GM12872 (cell line): Measurements from ENCODE around the gene TSPO.

ENCODE experiments used
- CTCF ChIP-seq: IDR thresholded peaks from 3 replicates; pipeline ENCODE4 v1.5.1; 2011; ENCODE audit warnings: low read depth, mild to moderate bottlenecking, low read length, moderate library complexity; ENCODE audit not compliant: insufficient read depth

The TSPO gene

GRCh38 chr22:43151251-43152002 is at the start of gene TSPO:
Gene TSPO (plus strand): TSS chr22:43151559. CDS start chr22:43159239, 7,680 bp downstream.
- no peak for TF ChIP-seq CTCF

GRCh38 chr22:43106302-43106701 is 45.1 kb upstream of the TSPO start:
- TF ChIP-seq CTCF, result no peak

- TF ChIP-seq CTCF, result no peak
These were observed 41.8 kb upstream of the TSPO start for GRCh38 chr22:43109511-43109910.

DNA sequence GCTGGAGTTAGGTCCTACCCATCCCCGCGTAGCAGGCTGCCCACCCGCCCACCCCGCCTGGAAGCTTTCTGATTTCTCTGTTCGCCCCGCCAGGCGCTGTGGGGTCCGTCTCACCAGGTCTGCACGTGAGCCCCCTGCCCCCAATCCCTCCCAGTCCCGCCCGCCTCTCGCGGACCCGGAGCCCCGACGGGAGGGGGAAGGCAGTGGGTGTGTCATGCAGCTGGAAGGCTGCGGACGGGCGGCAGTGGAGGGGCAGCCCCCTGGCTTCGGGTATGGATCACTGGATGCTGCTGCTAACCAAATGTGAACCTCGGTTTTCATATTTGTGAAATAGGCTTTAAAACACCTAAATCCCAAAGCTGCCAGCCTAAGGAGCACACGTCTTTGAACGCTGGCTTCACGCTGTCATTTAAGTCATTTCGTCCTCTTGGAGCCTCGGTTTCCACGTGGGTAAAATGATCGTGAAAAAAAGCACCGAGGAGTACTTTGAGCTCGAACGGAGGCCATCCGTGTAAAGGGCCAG is 41.4 kb upstream of the TSPO start:
- no peak for TF ChIP-seq CTCF

DNA sequence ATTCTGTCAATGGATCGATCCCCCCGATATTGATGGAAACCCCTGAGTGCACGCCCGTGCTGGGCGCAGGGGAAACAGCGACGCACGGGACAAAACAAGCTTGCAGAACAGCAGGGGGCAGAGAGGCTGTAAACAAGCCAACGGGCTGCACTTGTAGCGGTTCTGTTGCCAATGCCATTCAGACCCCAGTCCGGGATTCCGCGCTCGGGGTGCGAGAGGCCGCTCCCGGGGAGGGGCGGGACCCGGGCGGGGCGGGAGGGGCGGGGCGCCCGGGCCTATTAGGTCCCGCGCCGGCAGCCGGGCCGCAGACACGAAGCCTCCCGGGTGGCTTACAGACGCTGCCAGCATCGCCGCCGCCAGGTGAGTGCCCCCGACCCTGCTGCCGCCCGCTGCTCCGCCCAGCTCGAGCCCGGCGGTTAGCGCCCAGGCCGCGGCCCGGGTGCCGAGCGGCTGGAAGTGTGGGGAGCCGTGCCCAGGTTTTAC is 40.9 kb upstream of the TSPO start, which contains the start of gene BIK:
Gene BIK, plus strand, starts transcription at position 307 of the 483 bp plus-strand sequence. CDS start 13,273 bp downstream, outside the sequence.
- peak; percentile 51; the same call in 2 of the 3 replicates for TF ChIP-seq CTCF

- 0 out of 3 replicates have a peak, but pooled peaks have one; percentile 22 for TF ChIP-seq CTCF
These were observed 40.3 kb upstream of the TSPO start for GRCh38 chr22:43110927-43111623.

DNA sequence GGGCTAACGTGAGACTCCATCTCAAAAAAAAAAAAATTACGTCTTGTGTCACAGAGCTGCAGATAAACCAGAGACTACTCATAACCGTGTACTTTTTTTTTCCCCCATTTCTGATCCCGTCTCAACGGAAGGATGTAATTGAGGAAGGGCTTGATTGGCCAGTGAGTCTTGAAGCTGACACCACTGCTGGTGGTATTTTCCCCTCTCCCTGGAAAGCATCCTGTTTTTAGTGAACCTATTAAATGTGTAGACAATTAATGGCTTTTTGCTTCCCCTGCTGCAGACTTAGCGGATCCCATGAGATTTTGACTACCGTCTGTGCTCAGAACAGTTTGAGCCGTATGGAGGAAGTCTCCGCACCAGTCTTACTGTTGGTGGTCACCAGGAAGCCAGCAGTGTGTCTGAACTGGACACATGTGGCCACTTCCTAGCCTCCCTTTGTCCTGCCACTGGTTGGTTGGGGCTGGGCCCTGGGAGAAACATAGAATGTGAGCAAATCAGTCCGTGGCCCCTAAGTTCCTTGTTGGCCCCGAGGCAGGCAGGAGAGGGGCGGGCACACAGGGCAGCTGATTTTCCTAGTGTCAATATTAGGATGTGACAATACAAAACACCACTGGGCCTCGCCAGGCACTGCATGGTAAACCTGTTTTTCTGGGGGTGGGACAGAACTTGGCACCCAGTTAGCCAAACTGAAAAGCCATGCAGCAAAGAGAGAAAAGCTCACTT is 37.7 kb upstream of the TSPO start:
- no peak for TF ChIP-seq CTCF
